ENCODE measurements around the gene TSSK6. TPM values are rescaled to one million over a fixed set of nuclear protein-coding genes. Genes with fewer than 3 reads are reported as not detected.

Gene TSSK6
- total and polyA plus RNA-seq, 10 of the 15 experiments (the other 5 are each of a cell fraction or from before 2014, with no cell fraction given): 0.06 to 3.6 (median 0.98) TPM; not detected in 2

- no peaks in the 10 kb centered on the region for H3K27me3 ChIP-seq (replicated peaks in 1 of 2; ENCODE audit: control insufficient read depth in 2 of 2, insufficient read depth in 2 of 2, low read length in 1 of 2)
These were observed 13.1 kb downstream of the TSSK6 start for GRCh38 chr19:19502281-19502680.

GRCh38 chr19:19501798-19502197 is 13.6 kb downstream of the TSSK6 start:
- H3K36me3 ChIP-seq (ENCODE audit: control insufficient read depth in 2 of 2, insufficient read depth in 2 of 2, low read length in 1 of 2): peaks cover 28 to 58% of the 10 kb centered on the region in 2 experiments
- no peak overlapping the region for H3K9ac ChIP-seq (ENCODE audit: control insufficient read depth, insufficient read depth, low read length)
- H3K79me2 ChIP-seq (ENCODE audit: control insufficient read depth, insufficient read depth, low read length): no peaks in the 10 kb centered on the region
- no peak for ATAC-seq
- ChIA-PET SMC1A (ENCODE audit: uncharacterized antibody, unreplicated experiment) (no interaction called here), RAD21 (ENCODE audit: unreplicated experiment) (no interaction called here), POLR2A (no interaction called here), CTCF (interaction anchor here (1.2 kb wide), 1 partner anchor 11 kb away, joined by 4 read pairs; no protein-coding TSS in a partner anchor)
- H3K9me3 ChIP-seq (replicated peaks; ENCODE audit: control insufficient read depth, insufficient read depth, low read length): no peaks in the 10 kb centered on the region
- H3K27ac ChIP-seq (ENCODE audit: control insufficient read depth, insufficient read depth): no peak overlapping the region
- no peak overlapping the region for H3K4me3 ChIP-seq
- FAIRE-seq: no peak
- DNase-seq (ENCODE audit: low read depth, low spot score): no peak
- no peaks in the 10 kb centered on the region for H4K20me1 ChIP-seq (ENCODE audit: control insufficient read depth, insufficient read depth)
- WGBS (ENCODE audit: insufficient coverage, insufficient replicate concordance, low lambda C conversion rate, missing lambda C conversion rate): 96% methylated on average over 26 of the region's 26 CpGs
- H2AFZ ChIP-seq (ENCODE audit: control insufficient read depth, low read depth, low read length): no peak overlapping the region
- intact Hi-C loops (cut with micrococcal nuclease; ENCODE audit: unreplicated experiment) (no loop called here), in situ Hi-C loops (cut with MboI) (no loop called here)
- H3K27me3 ChIP-seq (replicated peaks in 1 of 2; ENCODE audit: control insufficient read depth in 2 of 2, insufficient read depth in 2 of 2, low read length in 1 of 2): no peaks in the 10 kb centered on the region
- H3K4me2 ChIP-seq (ENCODE audit: control insufficient read depth, insufficient read depth): no peak overlapping the region
- BruUV-seq (replicated peaks): no TSS peak
- H3K4me1 ChIP-seq (ENCODE audit: control insufficient read depth, insufficient read depth, low read length): no peaks in the 10 kb centered on the region
- TF ChIP-seq, protein P1, sequence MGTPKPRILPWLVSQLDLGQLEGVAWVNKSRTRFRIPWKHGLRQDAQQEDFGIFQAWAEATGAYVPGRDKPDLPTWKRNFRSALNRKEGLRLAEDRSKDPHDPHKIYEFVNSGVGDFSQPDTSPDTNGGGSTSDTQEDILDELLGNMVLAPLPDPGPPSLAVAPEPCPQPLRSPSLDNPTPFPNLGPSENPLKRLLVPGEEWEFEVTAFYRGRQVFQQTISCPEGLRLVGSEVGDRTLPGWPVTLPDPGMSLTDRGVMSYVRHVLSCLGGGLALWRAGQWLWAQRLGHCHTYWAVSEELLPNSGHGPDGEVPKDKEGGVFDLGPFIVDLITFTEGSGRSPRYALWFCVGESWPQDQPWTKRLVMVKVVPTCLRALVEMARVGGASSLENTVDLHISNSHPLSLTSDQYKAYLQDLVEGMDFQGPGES (IDR thresholded peaks at IDR 0.05): no peak
- TF ChIP-seq RB1 (IDR thresholded peaks at IDR 0.05; ENCODE audit: borderline replicate concordance) (no peak), JUND (IDR thresholded peaks at IDR 0.05; ENCODE audit: low read depth, low read length) (no peak), NFYA (IDR thresholded peaks at IDR 0.05; ENCODE audit: borderline replicate concordance, low read depth, low read length) (no peak), NR2C1 (IDR thresholded peaks at IDR 0.05) (no peak), MXI1 (IDR thresholded peaks at IDR 0.05; ENCODE audit: low read depth, low read length) (no peak)

More at GRCh38 chr19:19502281-19502680, 13.1 kb downstream of the TSSK6 start:
- in situ Hi-C loops (cut with MboI) (no loop called here), intact Hi-C loops (cut with micrococcal nuclease; ENCODE audit: unreplicated experiment) (no loop called here)
- FAIRE-seq (no peak), DNase-seq (ENCODE audit: low read depth, low spot score) (no peak), ATAC-seq (no peak)
- H3K36me3 ChIP-seq (ENCODE audit: control insufficient read depth in 2 of 2, insufficient read depth in 2 of 2, low read length in 1 of 2): peaks cover 29 to 58% of the 10 kb centered on the region in 2 experiments
- ChIA-PET SMC1A (ENCODE audit: uncharacterized antibody, unreplicated experiment) (no interaction called here), CTCF (no interaction called here), POLR2A (no interaction called here), RAD21 (ENCODE audit: unreplicated experiment) (no interaction called here)
- no peak overlapping the region for H3K9ac ChIP-seq (ENCODE audit: control insufficient read depth, insufficient read depth, low read length)
- H3K4me3 ChIP-seq: no peak overlapping the region
- WGBS (ENCODE audit: insufficient coverage, insufficient replicate concordance, low lambda C conversion rate, missing lambda C conversion rate): 97% methylated on average over 19 of the region's 19 CpGs
- H3K9me3 ChIP-seq (replicated peaks; ENCODE audit: control insufficient read depth, insufficient read depth, low read length): no peaks in the 10 kb centered on the region
- H3K4me2 ChIP-seq (ENCODE audit: control insufficient read depth, insufficient read depth): no peak overlapping the region
- H3K27ac ChIP-seq (ENCODE audit: control insufficient read depth, insufficient read depth): no peak overlapping the region
- H4K20me1 ChIP-seq (ENCODE audit: control insufficient read depth, insufficient read depth): no peaks in the 10 kb centered on the region
- TF ChIP-seq HCFC1 (IDR thresholded peaks at IDR 0.05; ENCODE audit: low read length) (no peak), MXI1 (IDR thresholded peaks at IDR 0.05; ENCODE audit: low read depth, low read length) (no peak), HDGF (IDR thresholded peaks at IDR 0.05) (no peak), USF2 (IDR thresholded peaks at IDR 0.05; ENCODE audit: borderline replicate concordance, low read depth, low read length) (no peak)
- TF ChIP-seq, protein P1 (IDR thresholded peaks at IDR 0.05): no peak
- H2AFZ ChIP-seq (ENCODE audit: control insufficient read depth, low read depth, low read length): no peak overlapping the region
- no peaks in the 10 kb centered on the region for H3K79me2 ChIP-seq (ENCODE audit: control insufficient read depth, insufficient read depth, low read length)
- H3K4me1 ChIP-seq (ENCODE audit: control insufficient read depth, insufficient read depth, low read length): no peaks in the 10 kb centered on the region
- BruUV-seq (replicated peaks): no TSS peak

All from GM12878 (cell line).